ENCODE measurements around the gene HEY2.
"Not testable (repeated sequence)": the region's sequence is repeated elsewhere in the genome, so short reads cannot be mapped to it uniquely, and the experiment has no call there.

The HEY2 gene

GRCh38 chr6:125773387-125774341 lies 24.2 kb downstream of the HEY2 start:
- DNase-seq: no peak

- DNase-seq: not testable (repeated sequence)
These were observed 26.8 kb downstream of the HEY2 start for GRCh38 chr6:125776107-125776826.

GRCh38 chr6:125779924-125780539 lies 30.6 kb downstream of the HEY2 start:
- DNase-seq: peak; percentile 95

GRCh38 chr6:125780540-125781313 lies 31.3 kb downstream of the HEY2 start:
- DNase-seq: peak; percentile 89

GRCh38 chr6:125781314-125781868 lies 32.0 kb downstream of the HEY2 start:
- peak; percentile 70 for DNase-seq

- DNase-seq: no peak
These were observed 34.9 kb downstream of the HEY2 start for GRCh38 chr6:125784365-125784764.

- no peak for DNase-seq
These were observed 38.4 kb downstream of the HEY2 start for GRCh38 chr6:125787791-125788190.

- DNase-seq: no peak
These were observed 39.7 kb downstream of the HEY2 start for GRCh38 chr6:125789167-125789566.

GRCh38 chr6:125789576-125790357 lies 40.3 kb downstream of the HEY2 start:
- DNase-seq: peak; percentile 73

- DNase-seq: peak; percentile 31
These were observed 41.1 kb downstream of the HEY2 start, which contains the start of gene NCOA7 for GRCh38 chr6:125790358-125791150. Gene NCOA7 (plus strand): TSS chr6:125790960. CDS start chr6:125815355, 24,395 bp downstream.

- peak; percentile 40 for DNase-seq
These were observed 41.9 kb downstream of the HEY2 start for GRCh38 chr6:125791151-125791819.

- DNase-seq: no peak
These were observed 42.4 kb downstream of the HEY2 start for GRCh38 chr6:125791820-125792165.

GRCh38 chr6:125792172-125792571 lies 42.7 kb downstream of the HEY2 start:
- no peak for DNase-seq

- no peak for DNase-seq
These were observed 43.2 kb downstream of the HEY2 start for GRCh38 chr6:125792680-125793079.

- DNase-seq: no peak
These were observed 43.8 kb downstream of the HEY2 start for GRCh38 chr6:125793280-125793679.

- no peak for DNase-seq
These were observed 44.4 kb downstream of the HEY2 start for GRCh38 chr6:125793863-125794262.

GRCh38 chr6:125794342-125795137 lies 45.1 kb downstream of the HEY2 start:
- no peak for DNase-seq

GRCh38 chr6:125795301-125795700 lies 45.9 kb downstream of the HEY2 start:
- no peak for DNase-seq

Data from DMS 273 treated with DMSO at 0.1 percent for 48 hours (cell line).